Ishikawa (cell line): ENCODE measurements around the gene CLDN1.

ENCODE experiments used
- CEBPB ChIP-seq: IDR thresholded peaks from 2 replicates; pipeline ENCODE4 v1.6.1; 2012
- CREB1 ChIP-seq: IDR thresholded peaks from 2 replicates; pipeline ENCODE4 v1.6.1; 2012; ENCODE audit warnings: low read depth
- EGR1 ChIP-seq: IDR thresholded peaks from 2 replicates; pipeline ENCODE4 v1.6.1; 2012
- EP300 ChIP-seq: IDR thresholded peaks from 2 replicates; pipeline ENCODE4 v1.6.1; 2012; ENCODE audit warnings: borderline replicate concordance
- FOXM1 ChIP-seq: IDR thresholded peaks from 2 replicates; pipeline ENCODE4 v1.6.1; 2012; ENCODE audit warnings: low read depth, borderline replicate concordance
- NFIC ChIP-seq: IDR thresholded peaks from 2 replicates; pipeline ENCODE4 v1.6.1; 2012
- RAD21 ChIP-seq: IDR thresholded peaks from 2 replicates; pipeline ENCODE4 v1.6.1; 2012; ENCODE audit warnings: low read depth
- TAF1 ChIP-seq: IDR thresholded peaks from 2 replicates; pipeline ENCODE4 v1.6.1; 2012; ENCODE audit warnings: low read depth, mild to moderate bottlenecking
- TCF12 ChIP-seq: IDR thresholded peaks from 2 replicates; pipeline ENCODE4 v1.6.1; 2012; ENCODE audit warnings: low read depth
- TEAD4 ChIP-seq: IDR thresholded peaks from 2 replicates; pipeline ENCODE4 v1.6.1; 2012
- YY1 ChIP-seq: IDR thresholded peaks from 2 replicates; pipeline ENCODE4 v1.6.1; 2012; ENCODE audit warnings: low read depth
- ZBTB7A ChIP-seq: IDR thresholded peaks from 2 replicates; pipeline ENCODE4 v1.6.1; 2012; ENCODE audit warnings: low read depth
- TF ChIP-seq, protein P1 (sequence below): IDR thresholded peaks from 2 replicates; pipeline ENCODE4 v1.6.1; 2012
- TF ChIP-seq, protein P2 (sequence below): IDR thresholded peaks from 2 replicates; pipeline ENCODE4 v1.6.1; 2012; ENCODE audit warnings: low read depth, mild to moderate bottlenecking
- TF ChIP-seq, protein P3 (sequence below): IDR thresholded peaks from 2 replicates; pipeline ENCODE4 v1.6.1; 2012

Gene CLDN1

DNA sequence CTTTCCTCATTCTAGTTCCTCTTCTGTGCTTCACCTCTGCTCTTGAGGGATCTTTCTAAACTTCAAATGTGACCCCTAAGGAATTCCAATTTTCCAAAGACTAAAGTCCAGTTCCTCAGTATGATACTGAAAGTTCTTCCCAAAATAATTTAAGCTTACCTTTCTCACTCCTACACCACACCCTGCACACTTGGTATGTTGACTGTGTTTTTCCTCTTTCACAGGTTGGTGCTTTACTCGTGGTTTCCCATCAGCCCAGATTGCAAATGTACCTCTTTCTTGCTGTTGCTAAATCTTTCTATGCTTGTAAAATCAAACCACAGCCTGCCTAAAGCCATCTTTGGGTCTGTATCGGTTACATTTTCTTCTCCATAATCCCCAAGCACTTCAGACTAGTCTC, 35.2 kb upstream of the CLDN1 start:
- TF ChIP-seq TCF12: no peak
- no peak for TF ChIP-seq NFIC
- TF ChIP-seq, protein P1, sequence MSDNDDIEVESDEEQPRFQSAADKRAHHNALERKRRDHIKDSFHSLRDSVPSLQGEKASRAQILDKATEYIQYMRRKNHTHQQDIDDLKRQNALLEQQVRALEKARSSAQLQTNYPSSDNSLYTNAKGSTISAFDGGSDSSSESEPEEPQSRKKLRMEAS: no peak
- TF ChIP-seq TAF1: no peak
- TF ChIP-seq RAD21: no peak
- TF ChIP-seq ZBTB7A: no peak
- no peak for TF ChIP-seq TEAD4
- TF ChIP-seq FOXM1: no peak
- TF ChIP-seq, protein P2, sequence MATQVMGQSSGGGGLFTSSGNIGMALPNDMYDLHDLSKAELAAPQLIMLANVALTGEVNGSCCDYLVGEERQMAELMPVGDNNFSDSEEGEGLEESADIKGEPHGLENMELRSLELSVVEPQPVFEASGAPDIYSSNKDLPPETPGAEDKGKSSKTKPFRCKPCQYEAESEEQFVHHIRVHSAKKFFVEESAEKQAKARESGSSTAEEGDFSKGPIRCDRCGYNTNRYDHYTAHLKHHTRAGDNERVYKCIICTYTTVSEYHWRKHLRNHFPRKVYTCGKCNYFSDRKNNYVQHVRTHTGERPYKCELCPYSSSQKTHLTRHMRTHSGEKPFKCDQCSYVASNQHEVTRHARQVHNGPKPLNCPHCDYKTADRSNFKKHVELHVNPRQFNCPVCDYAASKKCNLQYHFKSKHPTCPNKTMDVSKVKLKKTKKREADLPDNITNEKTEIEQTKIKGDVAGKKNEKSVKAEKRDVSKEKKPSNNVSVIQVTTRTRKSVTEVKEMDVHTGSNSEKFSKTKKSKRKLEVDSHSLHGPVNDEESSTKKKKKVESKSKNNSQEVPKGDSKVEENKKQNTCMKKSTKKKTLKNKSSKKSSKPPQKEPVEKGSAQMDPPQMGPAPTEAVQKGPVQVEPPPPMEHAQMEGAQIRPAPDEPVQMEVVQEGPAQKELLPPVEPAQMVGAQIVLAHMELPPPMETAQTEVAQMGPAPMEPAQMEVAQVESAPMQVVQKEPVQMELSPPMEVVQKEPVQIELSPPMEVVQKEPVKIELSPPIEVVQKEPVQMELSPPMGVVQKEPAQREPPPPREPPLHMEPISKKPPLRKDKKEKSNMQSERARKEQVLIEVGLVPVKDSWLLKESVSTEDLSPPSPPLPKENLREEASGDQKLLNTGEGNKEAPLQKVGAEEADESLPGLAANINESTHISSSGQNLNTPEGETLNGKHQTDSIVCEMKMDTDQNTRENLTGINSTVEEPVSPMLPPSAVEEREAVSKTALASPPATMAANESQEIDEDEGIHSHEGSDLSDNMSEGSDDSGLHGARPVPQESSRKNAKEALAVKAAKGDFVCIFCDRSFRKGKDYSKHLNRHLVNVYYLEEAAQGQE: no peak
- no peak for TF ChIP-seq CREB1
- TF ChIP-seq EP300: no peak
- TF ChIP-seq, protein P3, sequence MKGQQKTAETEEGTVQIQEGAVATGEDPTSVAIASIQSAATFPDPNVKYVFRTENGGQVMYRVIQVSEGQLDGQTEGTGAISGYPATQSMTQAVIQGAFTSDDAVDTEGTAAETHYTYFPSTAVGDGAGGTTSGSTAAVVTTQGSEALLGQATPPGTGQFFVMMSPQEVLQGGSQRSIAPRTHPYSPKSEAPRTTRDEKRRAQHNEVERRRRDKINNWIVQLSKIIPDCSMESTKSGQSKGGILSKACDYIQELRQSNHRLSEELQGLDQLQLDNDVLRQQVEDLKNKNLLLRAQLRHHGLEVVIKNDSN: no peak

DNA sequence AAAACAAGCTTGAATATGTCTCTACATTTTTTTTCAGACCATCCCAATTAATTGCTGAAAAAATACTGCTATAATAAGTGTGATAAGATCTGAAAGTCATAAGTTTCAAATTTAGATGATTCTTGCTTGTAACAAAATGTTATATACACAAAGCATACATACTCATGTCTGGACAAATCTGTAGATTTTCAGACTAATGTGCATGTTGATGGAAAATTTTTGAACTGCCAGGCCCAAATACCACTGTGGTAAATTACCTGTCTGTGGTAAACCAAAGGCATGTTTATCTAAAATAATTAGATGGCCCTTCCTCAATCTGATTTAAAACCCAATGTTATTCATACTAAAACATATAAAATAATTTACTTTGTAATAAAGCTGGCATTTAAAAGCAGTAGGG, 34.0 kb upstream of the CLDN1 start:
- TF ChIP-seq, protein P2: no peak
- TF ChIP-seq, protein P3: no peak
- TF ChIP-seq YY1 (no peak), CREB1 (no peak), EP300 (no peak), RAD21 (no peak), TAF1 (no peak), FOXM1 (no peak), ZBTB7A (no peak), EGR1 (no peak), CEBPB (no peak), TEAD4 (no peak), NFIC (no peak), TCF12 (no peak)
- TF ChIP-seq, protein P1: no peak

DNA sequence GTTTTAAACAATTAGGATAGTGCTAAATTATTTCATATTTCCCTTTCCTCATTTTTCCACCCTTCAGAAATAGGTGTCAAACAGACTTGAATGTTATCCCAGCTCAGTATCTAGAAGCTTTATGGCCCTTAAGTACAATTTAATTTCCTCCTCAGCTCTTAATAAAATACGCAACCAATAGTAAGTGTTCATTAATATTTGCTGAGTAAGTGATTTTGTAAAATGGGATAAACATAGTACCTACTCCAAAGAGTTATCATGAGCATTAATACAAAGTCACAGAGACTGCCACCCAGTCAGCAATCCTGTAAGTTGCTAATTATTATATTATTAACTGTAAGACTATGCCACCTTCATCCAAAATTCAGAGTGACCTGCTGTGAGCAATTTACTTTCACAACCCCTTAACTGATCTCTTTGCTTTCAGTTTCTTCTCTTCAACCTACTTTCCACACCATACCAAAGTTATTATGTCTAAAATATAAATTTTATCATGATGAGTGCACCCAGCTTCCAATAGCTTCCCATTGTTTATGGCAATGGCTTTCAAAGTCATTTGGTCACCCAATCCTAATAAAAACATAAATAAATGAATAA, 30.7 kb upstream of the CLDN1 start:
- no peak for TF ChIP-seq FOXM1
- TF ChIP-seq, protein P2: no peak

DNA sequence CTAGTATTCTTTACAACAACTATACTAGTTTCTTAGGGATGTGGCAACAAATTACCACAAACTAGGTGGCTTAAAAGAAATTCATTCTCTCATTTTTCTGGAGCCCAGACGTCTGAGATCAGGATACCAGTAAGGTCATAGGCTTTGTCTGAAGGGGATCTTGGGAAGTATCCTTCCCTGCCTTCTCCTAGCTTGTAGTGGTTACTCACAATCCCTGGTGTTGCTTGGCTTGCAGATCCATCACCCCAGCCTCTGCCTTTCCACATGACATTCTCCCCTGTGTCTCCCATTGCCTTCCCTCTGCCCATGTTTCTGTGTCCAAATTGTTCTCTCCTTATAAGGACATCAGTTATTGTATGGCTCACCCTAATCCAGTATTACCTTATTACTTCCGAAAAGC, 24.3 kb upstream of the CLDN1 start:
- no peak for TF ChIP-seq CEBPB

DNA sequence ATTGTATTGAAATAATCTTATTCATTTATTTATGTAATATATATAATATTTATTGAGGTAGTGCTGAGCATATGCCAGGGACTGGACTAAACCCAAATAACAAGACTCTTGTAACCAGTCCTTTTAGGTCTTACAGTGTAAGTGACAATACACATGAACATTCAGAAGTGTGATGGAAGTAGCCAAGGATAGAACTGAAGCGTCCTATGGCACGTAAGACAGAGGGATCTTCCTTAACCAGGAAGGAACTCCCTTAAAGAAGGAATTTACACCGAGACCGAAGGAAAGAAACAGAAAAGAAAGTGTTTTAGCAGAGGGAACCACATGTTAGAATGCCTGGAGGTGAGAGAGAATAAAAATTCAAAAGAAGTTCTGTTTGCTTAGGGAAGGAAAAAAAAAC, 23.6 kb upstream of the CLDN1 start:
- no peak for TF ChIP-seq YY1
- no peak for TF ChIP-seq NFIC
- TF ChIP-seq, protein P1: no peak
- no peak for TF ChIP-seq CEBPB
- TF ChIP-seq TEAD4: no peak
- no peak for TF ChIP-seq RAD21
- TF ChIP-seq, protein P2: no peak
- TF ChIP-seq FOXM1: no peak
- TF ChIP-seq CREB1: no peak
